ENCODE results near the gene ST6GALNAC4.

GRCh38 chr9:127860260-127860659, 56.6 kb downstream of the ST6GALNAC4 start:
- TF ChIP-seq CTCF (IDR thresholded peaks at IDR 0.05; ENCODE audit: low read depth, low read length) (no peak), EZH2phosphoT487 (IDR thresholded peaks at IDR 0.05; ENCODE audit: low read depth) (no peak)
